Measurements from ENCODE around the gene DMRT1.

The DMRT1 gene

GRCh38 chr9:980640-981039 is 139.1 kb downstream of the DMRT1 start:
- no peaks in the 10 kb centered on the region for H3K27me3 ChIP-seq (ENCODE audit: insufficient read depth, low read depth)

GRCh38 chr9:981491-981898 is 140.0 kb downstream of the DMRT1 start:
- H2AFZ ChIP-seq (ENCODE audit: low read depth) = no peak overlapping the region
- no peaks in the 10 kb centered on the region; the same call in 1 of the 2 replicates for H4K20me1 ChIP-seq (ENCODE audit: insufficient read depth)
- no peak overlapping the region for H3K4me3 ChIP-seq (IDR thresholded peaks at IDR 0.05; ENCODE audit: insufficient read depth, low read depth, low read length)
- no peak overlapping the region for H3K27ac ChIP-seq
- H3K27me3 ChIP-seq (ENCODE audit: insufficient read depth, low read depth) = no peaks in the 10 kb centered on the region
- no peak for TF ChIP-seq CTCF (conservative IDR thresholded peaks at IDR 0.05; ENCODE audit: low read depth, low read length)
- H3K4me1 ChIP-seq (ENCODE audit: low read depth, poor library complexity, severe bottlenecking) = no peaks in the 10 kb centered on the region
- H3K36me3 ChIP-seq (ENCODE audit: insufficient read depth) = no peaks in the 10 kb centered on the region
- no peak overlapping the region for H3K9ac ChIP-seq
- H3K79me2 ChIP-seq (ENCODE audit: insufficient read depth, low read depth) = no peaks in the 10 kb centered on the region
- H3K4me2 ChIP-seq = no peak overlapping the region

More at GRCh38 chr9:980640-981039, 139.1 kb downstream of the DMRT1 start:
- no peak overlapping the region for H3K27ac ChIP-seq
- H4K20me1 ChIP-seq (ENCODE audit: insufficient read depth) = no peaks in the 10 kb centered on the region; the same call in 1 of the 2 replicates
- H3K4me2 ChIP-seq = no peak overlapping the region
- no peak overlapping the region for H3K9ac ChIP-seq
- TF ChIP-seq CTCF (conservative IDR thresholded peaks at IDR 0.05; ENCODE audit: low read depth, low read length) = no peak
- no peaks in the 10 kb centered on the region for H3K36me3 ChIP-seq (ENCODE audit: insufficient read depth)
- H3K4me3 ChIP-seq (IDR thresholded peaks at IDR 0.05; ENCODE audit: insufficient read depth, low read depth, low read length) = no peak overlapping the region
- H2AFZ ChIP-seq (ENCODE audit: low read depth) = no peak overlapping the region
- no peaks in the 10 kb centered on the region for H3K79me2 ChIP-seq (ENCODE audit: insufficient read depth, low read depth)
- no peaks in the 10 kb centered on the region for H3K4me1 ChIP-seq (ENCODE audit: low read depth, poor library complexity, severe bottlenecking)

GRCh38 chr9:982394-983230 is 141.1 kb downstream of the DMRT1 start:
- H3K79me2 ChIP-seq (ENCODE audit: insufficient read depth, low read depth) = no peaks in the 10 kb centered on the region
- H3K4me3 ChIP-seq (IDR thresholded peaks at IDR 0.05; ENCODE audit: insufficient read depth, low read depth, low read length) = no peak overlapping the region
- no peak for TF ChIP-seq CTCF (conservative IDR thresholded peaks at IDR 0.05; ENCODE audit: low read depth, low read length)
- no peak overlapping the region for H3K27ac ChIP-seq
- H3K4me1 ChIP-seq (ENCODE audit: low read depth, poor library complexity, severe bottlenecking) = no peaks in the 10 kb centered on the region
- H3K9ac ChIP-seq = no peak overlapping the region
- H3K4me2 ChIP-seq = no peak overlapping the region
- H3K36me3 ChIP-seq (ENCODE audit: insufficient read depth) = no peaks in the 10 kb centered on the region
- no peak overlapping the region for H2AFZ ChIP-seq (ENCODE audit: low read depth)
- no peaks in the 10 kb centered on the region for H3K27me3 ChIP-seq (ENCODE audit: insufficient read depth, low read depth)
- no peaks in the 10 kb centered on the region; the same call in 1 of the 2 replicates for H4K20me1 ChIP-seq (ENCODE audit: insufficient read depth)

DNA sequence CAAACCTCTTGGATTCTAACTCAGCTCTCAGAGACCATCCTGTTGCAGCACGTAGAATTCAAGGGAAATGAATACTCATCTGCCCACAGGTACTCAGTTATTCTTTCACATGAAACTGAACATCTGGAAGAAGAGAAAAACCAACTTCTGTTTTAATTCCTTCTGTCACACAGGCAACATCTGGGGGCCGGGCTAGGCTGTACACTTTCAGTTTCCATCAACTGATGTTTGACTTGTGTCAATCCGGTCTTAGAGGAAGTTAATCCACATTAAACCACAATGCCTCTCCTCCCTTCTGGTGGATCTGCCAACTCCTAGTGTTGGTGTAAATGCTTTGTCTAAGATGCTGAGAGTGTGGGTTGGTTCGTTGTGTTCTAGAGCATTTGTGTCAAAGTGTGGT is 152.5 kb downstream of the DMRT1 start:
- no peak overlapping the region for H2AFZ ChIP-seq (ENCODE audit: low read depth)
- H3K4me2 ChIP-seq = no peak overlapping the region
- no peaks in the 10 kb centered on the region for H3K79me2 ChIP-seq (ENCODE audit: insufficient read depth, low read depth)
- no peak overlapping the region for H3K4me3 ChIP-seq (IDR thresholded peaks at IDR 0.05; ENCODE audit: insufficient read depth, low read depth, low read length)
- H3K9ac ChIP-seq = no peak overlapping the region
- peaks cover 18% of the 10 kb centered on the region for H3K4me1 ChIP-seq (ENCODE audit: low read depth, poor library complexity, severe bottlenecking)
- H3K27me3 ChIP-seq (ENCODE audit: insufficient read depth, low read depth) = no peaks in the 10 kb centered on the region
- no peaks in the 10 kb centered on the region for H3K36me3 ChIP-seq (ENCODE audit: insufficient read depth)
- H3K27ac ChIP-seq = no peak overlapping the region
- H4K20me1 ChIP-seq (ENCODE audit: insufficient read depth) = no peaks in the 10 kb centered on the region
- TF ChIP-seq CTCF (conservative IDR thresholded peaks at IDR 0.05; ENCODE audit: low read depth, low read length) = no peak

All from KMS-11 (cell line).